ENCODE results near the gene SLC25A45.

SLC25A45 gene

GRCh38 chr11:65404638-65405339 is 22.3 kb upstream of the SLC25A45 start:
- H3K27me3 ChIP-seq (ENCODE audit: insufficient read depth, poor library complexity, severe bottlenecking) = no peaks in the 10 kb centered on the region
- H3K4me1 ChIP-seq (ENCODE audit: insufficient read depth, poor library complexity, severe bottlenecking) = no peaks in the 10 kb centered on the region
- DNase-seq (ENCODE audit: low spot score) = no peak
- no peak overlapping the region for H3K4me3 ChIP-seq (ENCODE audit: severe bottlenecking)
- no peak for TF ChIP-seq CTCF (IDR thresholded peaks at IDR 0.05; ENCODE audit: poor library complexity, severe bottlenecking)
- H3K36me3 ChIP-seq (ENCODE audit: low read depth) = peaks cover 60% of the 10 kb centered on the region
- ATAC-seq (ENCODE audit: low read depth) = no peak
- no peaks in the 10 kb centered on the region for H3K9me3 ChIP-seq (ENCODE audit: severe bottlenecking)
- no peak overlapping the region for H3K27ac ChIP-seq (ENCODE audit: poor library complexity, severe bottlenecking)

GRCh38 chr11:65404210-65404609 is 21.8 kb upstream of the SLC25A45 start:
- peaks cover 58% of the 10 kb centered on the region for H3K36me3 ChIP-seq (ENCODE audit: low read depth)
- TF ChIP-seq CTCF (IDR thresholded peaks at IDR 0.05; ENCODE audit: poor library complexity, severe bottlenecking) = no peak
- H3K27ac ChIP-seq (ENCODE audit: poor library complexity, severe bottlenecking) = no peak overlapping the region
- H3K27me3 ChIP-seq (ENCODE audit: insufficient read depth, poor library complexity, severe bottlenecking) = no peaks in the 10 kb centered on the region
- no peak overlapping the region for H3K4me3 ChIP-seq (ENCODE audit: severe bottlenecking)
- H3K4me1 ChIP-seq (ENCODE audit: insufficient read depth, poor library complexity, severe bottlenecking) = no peaks in the 10 kb centered on the region
- no peak for ATAC-seq (ENCODE audit: low read depth)
- H3K9me3 ChIP-seq (ENCODE audit: severe bottlenecking) = no peaks in the 10 kb centered on the region
- DNase-seq (ENCODE audit: low spot score) = no peak

GRCh38 chr11:65403607-65404121 is 21.2 kb upstream of the SLC25A45 start:
- no peaks in the 10 kb centered on the region for H3K9me3 ChIP-seq (ENCODE audit: severe bottlenecking)
- H3K4me3 ChIP-seq (ENCODE audit: severe bottlenecking) = no peak overlapping the region
- no peak for TF ChIP-seq CTCF (IDR thresholded peaks at IDR 0.05; ENCODE audit: poor library complexity, severe bottlenecking)
- no peaks in the 10 kb centered on the region for H3K27me3 ChIP-seq (ENCODE audit: insufficient read depth, poor library complexity, severe bottlenecking)
- peaks cover 52% of the 10 kb centered on the region for H3K36me3 ChIP-seq (ENCODE audit: low read depth)
- DNase-seq (ENCODE audit: low spot score) (no peak), ATAC-seq (ENCODE audit: low read depth) (no peak)
- no peak overlapping the region for H3K27ac ChIP-seq (ENCODE audit: poor library complexity, severe bottlenecking)
- H3K4me1 ChIP-seq (ENCODE audit: insufficient read depth, poor library complexity, severe bottlenecking) = no peaks in the 10 kb centered on the region

GRCh38 chr11:65402790-65403189 is 20.3 kb upstream of the SLC25A45 start:
- ATAC-seq (ENCODE audit: low read depth) (no peak), DNase-seq (ENCODE audit: low spot score) (no peak)
- Histone ChIP-seq H3K27me3 (ENCODE audit: insufficient read depth, poor library complexity, severe bottlenecking) (no peaks in the 10 kb centered on the region), H3K9me3 (ENCODE audit: severe bottlenecking) (no peaks in the 10 kb centered on the region), H3K27ac (ENCODE audit: poor library complexity, severe bottlenecking) (no peak overlapping the region), H3K4me1 (ENCODE audit: insufficient read depth, poor library complexity, severe bottlenecking) (no peaks in the 10 kb centered on the region), H3K36me3 (ENCODE audit: low read depth) (peaks cover 52% of the 10 kb centered on the region), H3K4me3 (ENCODE audit: severe bottlenecking) (no peak overlapping the region)
- TF ChIP-seq CTCF (IDR thresholded peaks at IDR 0.05; ENCODE audit: poor library complexity, severe bottlenecking) = no peak

GRCh38 chr11:65401803-65402248 is 19.4 kb upstream of the SLC25A45 start:
- H3K4me3 ChIP-seq (ENCODE audit: severe bottlenecking) = no peak overlapping the region
- H3K9me3 ChIP-seq (ENCODE audit: severe bottlenecking) = no peaks in the 10 kb centered on the region
- H3K27ac ChIP-seq (ENCODE audit: poor library complexity, severe bottlenecking) = no peak overlapping the region
- no peaks in the 10 kb centered on the region for H3K27me3 ChIP-seq (ENCODE audit: insufficient read depth, poor library complexity, severe bottlenecking)
- ATAC-seq (ENCODE audit: low read depth) (no peak), DNase-seq (ENCODE audit: low spot score) (no peak)
- H3K4me1 ChIP-seq (ENCODE audit: insufficient read depth, poor library complexity, severe bottlenecking) = no peaks in the 10 kb centered on the region
- no peak for TF ChIP-seq CTCF (IDR thresholded peaks at IDR 0.05; ENCODE audit: poor library complexity, severe bottlenecking)
- peaks cover 50% of the 10 kb centered on the region for H3K36me3 ChIP-seq (ENCODE audit: low read depth)
